ENCODE results near the gene TDRD15. TPM values are rescaled to one million over a fixed set of nuclear protein-coding genes. Genes with fewer than 3 reads are reported as not detected.

Gene TDRD15
- total and polyA plus RNA-seq, 9 of the 15 experiments (the other 6 are each of a cell fraction or from before 2014, with no cell fraction given): 0.01 to 0.22 (median 0.06) TPM; not detected in 1

GRCh38 chr2:21098294-21098693 is 25.5 kb upstream of the TDRD15 start (continued):
- no peak for TF ChIP-seq HNRNPUL1 (IDR thresholded peaks at IDR 0.05; ENCODE audit: low read length)
- TF ChIP-seq FOXP1 (CRISPR knock-in tag; IDR thresholded peaks at IDR 0.05): no peak
- no peak for TF ChIP-seq SP1 (CRISPR knock-in tag; IDR thresholded peaks at IDR 0.05)
- TF ChIP-seq ZNF655 (CRISPR knock-in tag; IDR thresholded peaks at IDR 0.05): no peak
- TF ChIP-seq, protein P1, sequence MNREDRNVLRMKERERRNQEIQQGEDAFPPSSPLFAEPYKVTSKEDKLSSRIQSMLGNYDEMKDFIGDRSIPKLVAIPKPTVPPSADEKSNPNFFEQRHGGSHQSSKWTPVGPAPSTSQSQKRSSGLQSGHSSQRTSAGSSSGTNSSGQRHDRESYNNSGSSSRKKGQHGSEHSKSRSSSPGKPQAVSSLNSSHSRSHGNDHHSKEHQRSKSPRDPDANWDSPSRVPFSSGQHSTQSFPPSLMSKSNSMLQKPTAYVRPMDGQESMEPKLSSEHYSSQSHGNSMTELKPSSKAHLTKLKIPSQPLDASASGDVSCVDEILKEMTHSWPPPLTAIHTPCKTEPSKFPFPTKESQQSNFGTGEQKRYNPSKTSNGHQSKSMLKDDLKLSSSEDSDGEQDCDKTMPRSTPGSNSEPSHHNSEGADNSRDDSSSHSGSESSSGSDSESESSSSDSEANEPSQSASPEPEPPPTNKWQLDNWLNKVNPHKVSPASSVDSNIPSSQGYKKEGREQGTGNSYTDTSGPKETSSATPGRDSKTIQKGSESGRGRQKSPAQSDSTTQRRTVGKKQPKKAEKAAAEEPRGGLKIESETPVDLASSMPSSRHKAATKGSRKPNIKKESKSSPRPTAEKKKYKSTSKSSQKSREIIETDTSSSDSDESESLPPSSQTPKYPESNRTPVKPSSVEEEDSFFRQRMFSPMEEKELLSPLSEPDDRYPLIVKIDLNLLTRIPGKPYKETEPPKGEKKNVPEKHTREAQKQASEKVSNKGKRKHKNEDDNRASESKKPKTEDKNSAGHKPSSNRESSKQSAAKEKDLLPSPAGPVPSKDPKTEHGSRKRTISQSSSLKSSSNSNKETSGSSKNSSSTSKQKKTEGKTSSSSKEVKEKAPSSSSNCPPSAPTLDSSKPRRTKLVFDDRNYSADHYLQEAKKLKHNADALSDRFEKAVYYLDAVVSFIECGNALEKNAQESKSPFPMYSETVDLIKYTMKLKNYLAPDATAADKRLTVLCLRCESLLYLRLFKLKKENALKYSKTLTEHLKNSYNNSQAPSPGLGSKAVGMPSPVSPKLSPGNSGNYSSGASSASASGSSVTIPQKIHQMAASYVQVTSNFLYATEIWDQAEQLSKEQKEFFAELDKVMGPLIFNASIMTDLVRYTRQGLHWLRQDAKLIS (CRISPR knock-in tag; IDR thresholded peaks at IDR 0.05): no peak
- TF ChIP-seq CHD4 (IDR thresholded peaks at IDR 0.05; ENCODE audit: insufficient read depth, insufficient replicate concordance, low read depth, low read length, poor library complexity, severe bottlenecking): no peak
- TF ChIP-seq CHD1 (IDR thresholded peaks at IDR 0.05; ENCODE audit: low read length): no peak

Data from K562 (cell line).